Measurements from ENCODE around the gene HSP90AB1.
A peak's percentile ranks its signal among the peaks of the same experiment; 100 is the strongest.

HSP90AB1 gene

GRCh38 chr6:44263354-44264100 is 16.6 kb downstream of the HSP90AB1 start:
- no peak for DNase-seq (ENCODE audit: low read depth, low spot score)
- no peak for TF ChIP-seq CTCF (IDR thresholded peaks at IDR 0.05; ENCODE audit: insufficient read depth, low read length, missing control alignments)
- ChIA-PET CTCF (interaction anchor here (0.7 to 9.1 kb wide), 6 partner anchors 9 to 89 kb away, joined by 3 to 234 read pairs (median 10); partner anchors contain the start of gene AARS2), POLR2A (interaction anchor here (1.6 kb wide), 1 partner anchor 17 kb away, joined by 9 read pairs; the partner anchor contains the start of gene HSP90AB1)
- H3K4me3 ChIP-seq (ENCODE audit: low read depth, low read length), result peak overlapping the region; percentile 80

GRCh38 chr6:44264154-44265006 is 17.5 kb downstream of the HSP90AB1 start:
- POLR2A ChIA-PET, result interaction anchor here (0.7 to 1.6 kb wide), 2 partner anchors 18 to 34 kb away, joined by 3 to 9 read pairs; partner anchors contain the start of gene HSP90AB1
- peak overlapping the region; percentile 80 for H3K4me3 ChIP-seq (ENCODE audit: low read depth, low read length)
- no peak for TF ChIP-seq CTCF (IDR thresholded peaks at IDR 0.05; ENCODE audit: insufficient read depth, low read length, missing control alignments)

GRCh38 chr6:44265007-44265721 is 18.3 kb downstream of the HSP90AB1 start, which contains the start of gene NFKBIE:
Gene NFKBIE (minus strand): TSS chr6:44265551. CDS start chr6:44265346, 205 bp downstream.
- ChIA-PET POLR2A (interaction anchor here (0.7 to 1.6 kb wide), 2 partner anchors 18 to 33 kb away, joined by 3 to 9 read pairs; partner anchors contain the start of gene HSP90AB1), CTCF (interaction anchor here (0.7 to 9.1 kb wide), 10 partner anchors 11 to 78 kb away, joined by 3 to 234 read pairs (median 8); partner anchors contain the start of gene SPATS1)
- TF ChIP-seq CTCF (IDR thresholded peaks at IDR 0.05; ENCODE audit: insufficient read depth, low read length, missing control alignments), result peak; percentile 26
- peak; percentile 50 for DNase-seq (ENCODE audit: low read depth, low spot score)
- H3K4me3 ChIP-seq (ENCODE audit: low read depth, low read length), result peak within 1 kb of the TSS; percentile 80

More at GRCh38 chr6:44264154-44265006, 17.5 kb downstream of the HSP90AB1 start:
- CTCF ChIA-PET, result interaction anchor here (0.7 to 9.1 kb wide), 8 partner anchors 10 to 72 kb away, joined by 3 to 234 read pairs (median 3); partner anchors contain the start of gene AARS2
- DNase-seq (ENCODE audit: low read depth, low spot score), result no peak

- no peak for DNase-seq (ENCODE audit: low read depth, low spot score)
- POLR2A ChIA-PET, result no interaction called here
- H3K4me3 ChIP-seq (ENCODE audit: low read depth, low read length), result no peak overlapping the region; the same call in 1 of the 2 replicates
- CTCF ChIA-PET, result interaction anchor here (2.6 to 9.1 kb wide), 6 partner anchors 12 to 82 kb away, joined by 9 to 234 read pairs (median 54); partner anchors contain the start of genes AARS2 and SPATS1
- TF ChIP-seq CTCF (IDR thresholded peaks at IDR 0.05; ENCODE audit: insufficient read depth, low read length, missing control alignments), result no peak
These were observed 18.9 kb downstream of the HSP90AB1 start for GRCh38 chr6:44265722-44266233.

GRCh38 chr6:44266347-44266746 is 19.4 kb downstream of the HSP90AB1 start:
- CTCF ChIA-PET, result interaction anchor here (0.6 to 9.1 kb wide), 16 partner anchors 10 to 154 kb away, joined by 3 to 234 read pairs (median 12); partner anchors contain the start of genes AARS2, SLC35B2 and SPATS1
- H3K4me3 ChIP-seq (ENCODE audit: low read depth, low read length), result no peak overlapping the region
- no peak for DNase-seq (ENCODE audit: low read depth, low spot score)
- no peak for TF ChIP-seq CTCF (IDR thresholded peaks at IDR 0.05; ENCODE audit: insufficient read depth, low read length, missing control alignments)
- POLR2A ChIA-PET, result no interaction called here

All from AG04449 (cell line).